HG02852 (cell line): ENCODE data around the gene GNG7.
"Not testable (repeated sequence)": the region's sequence is repeated elsewhere in the genome, so short reads cannot be mapped to it uniquely, and the experiment has no call there.

Experiments used
- ATAC-seq: cut with Tn5 transposase; IDR thresholded peaks from one replicate; pipeline ENCODE4 v1.9.1; 2021; ENCODE audit warnings: mild to moderate bottlenecking, moderate library complexity; ENCODE audit not compliant: unreplicated experiment

GNG7 gene

GRCh38 chr19:2625434-2625833, 77.1 kb downstream of the GNG7 start:
- ATAC-seq = no peak

GRCh38 chr19:2624537-2625091, 77.9 kb downstream of the GNG7 start:
- no peak for ATAC-seq

- no peak for ATAC-seq
These were observed 78.7 kb downstream of the GNG7 start for GRCh38 chr19:2623798-2624197.

GRCh38 chr19:2622371-2622961, 80.0 kb downstream of the GNG7 start:
- not testable (repeated sequence) for ATAC-seq

- no peak for ATAC-seq
These were observed 83.4 kb downstream of the GNG7 start for GRCh38 chr19:2619076-2619475.

GRCh38 chr19:2618611-2619010, 83.9 kb downstream of the GNG7 start:
- ATAC-seq = no peak

- no peak for ATAC-seq
These were observed 84.9 kb downstream of the GNG7 start for GRCh38 chr19:2617393-2618165.

GRCh38 chr19:2616741-2617392, 85.6 kb downstream of the GNG7 start:
- ATAC-seq = no peak

GRCh38 chr19:2615782-2616181, 86.7 kb downstream of the GNG7 start:
- no peak for ATAC-seq

- ATAC-seq = no peak
These were observed 88.8 kb downstream of the GNG7 start for GRCh38 chr19:2613507-2614295.

- no peak for ATAC-seq
These were observed 89.8 kb downstream of the GNG7 start for GRCh38 chr19:2612619-2613249.

GRCh38 chr19:2611483-2612464, 90.7 kb downstream of the GNG7 start:
- no peak for ATAC-seq

GRCh38 chr19:2610637-2611482, 91.6 kb downstream of the GNG7 start:
- ATAC-seq = no peak

GRCh38 chr19:2609389-2610116, 92.9 kb downstream of the GNG7 start:
- no peak for ATAC-seq

- ATAC-seq = not testable (repeated sequence)
These were observed 93.5 kb downstream of the GNG7 start for GRCh38 chr19:2609034-2609388.

- ATAC-seq = no peak
These were observed 93.9 kb downstream of the GNG7 start for GRCh38 chr19:2608602-2608922.

- peak; percentile 31 for ATAC-seq
These were observed 94.5 kb downstream of the GNG7 start for GRCh38 chr19:2607712-2608601.
